NT2/D1 (cell line): ENCODE results near the gene PHOSPHO2.
"Not testable (repeated sequence)": the region's sequence is repeated elsewhere in the genome, so short reads cannot be mapped to it uniquely, and the experiment has no call there.

ENCODE experiments used
- SUZ12 ChIP-seq: IDR thresholded peaks from 2 replicates; pipeline ENCODE4 v1.6.1; 2011; ENCODE audit not compliant: insufficient read length, insufficient read depth; ENCODE audit errors: extremely low read depth
- YY1 ChIP-seq: IDR thresholded peaks from 2 replicates; pipeline ENCODE4 v1.6.1; 2011; ENCODE audit not compliant: insufficient read length, insufficient read depth
- ZNF274 ChIP-seq: IDR thresholded peaks from 2 replicates; pipeline ENCODE4 v1.6.1; 2011; ENCODE audit warnings: mild to moderate bottlenecking, low read depth, low read length

DNA sequence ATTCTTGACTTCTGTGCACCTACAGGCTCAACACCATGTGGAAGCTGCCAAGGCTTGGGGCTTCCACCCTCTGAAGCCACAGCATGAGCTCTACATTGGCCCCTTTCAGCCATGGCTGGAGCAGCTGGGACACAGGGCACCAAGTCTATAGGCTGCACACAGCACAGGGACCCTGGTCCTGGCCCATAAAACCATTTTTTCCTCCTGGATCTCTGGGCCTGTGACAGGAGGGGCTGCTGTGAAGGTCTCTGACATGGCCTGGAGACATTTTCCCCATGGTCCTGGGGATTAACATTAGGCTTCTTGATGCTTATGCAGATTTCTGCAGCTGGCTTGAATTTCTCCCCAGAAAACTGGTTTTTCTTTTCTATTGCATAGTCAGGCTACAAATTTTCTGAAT lies 6.3 kb upstream of the PHOSPHO2 start:
- not testable (repeated sequence) for TF ChIP-seq YY1, SUZ12, ZNF274
